K562 (cell line): Measurements from ENCODE around the gene PFAS. TPM values are rescaled to one million over a fixed set of nuclear protein-coding genes. Genes with fewer than 3 reads are reported as not detected.

Experiments used
- BMI1 ChIP-seq: fragments of 150-350 bp; IDR thresholded peaks from 2 replicates; pipeline ENCODE4 v1.6.1; 2014; ENCODE audit warnings: low read length
- HDGF ChIP-seq: fragments of 450-650 bp; IDR thresholded peaks from 2 replicates; pipeline ENCODE4 v1.6.1; 2016
- NR3C1 ChIP-seq: sonication (generic); formaldehyde crosslinking; IDR thresholded peaks from 2 replicates; pipeline ENCODE4 v1.8.1; 2022; ENCODE audit warnings: missing genetic modification reagents
- RHOXF2B ChIP-seq: fragments of 250-450 bp; sonication (Bioruptor Pico); conservative IDR thresholded peaks from 2 replicates; pipeline ENCODE4 v1.5.1; 2021
- RUNX1 ChIP-seq: sonication (generic); IDR thresholded peaks from 2 replicates; pipeline ENCODE4 v1.6.1; 2016; ENCODE audit warnings: antibody characterized with exemption, low read depth
- SMAD4 ChIP-seq: fragments of 250-450 bp; sonication (Bioruptor Pico); conservative IDR thresholded peaks from 2 replicates; pipeline ENCODE4 v1.8.0; 2021; ENCODE audit warnings: inconsistent platforms, mild to moderate bottlenecking, moderate library complexity
- STAT5A ChIP-seq: IDR thresholded peaks from 2 replicates; pipeline ENCODE4 v1.6.1; 2012; ENCODE audit warnings: low read length, inconsistent platforms, borderline replicate concordance
- TAF15 ChIP-seq: fragments of 200-400 bp; formaldehyde crosslinking; IDR thresholded peaks from 2 replicates; pipeline ENCODE4 v1.6.1; 2017; ENCODE audit warnings: mild to moderate bottlenecking, low read depth, low read length, moderate library complexity
- ZFX ChIP-seq: sonication (generic); formaldehyde crosslinking; IDR thresholded peaks from 2 replicates; pipeline ENCODE4 v1.8.0; 2022; ENCODE audit warnings: mild to moderate bottlenecking, missing genetic modification reagents, moderate library complexity
- ZNF778 ChIP-seq: fragments of 450-650 bp; formaldehyde crosslinking; IDR thresholded peaks from 2 replicates; pipeline ENCODE4 v1.4.0; 2020; ENCODE audit warnings: mild to moderate bottlenecking, moderate library complexity
- polyA plus RNA-seq, 8 experiments: library from polyadenylated mRNA; depleted of rRNA in 4 of 8; stranded (reverse) in 5 of 8; unstranded in 3 of 8; fragments of >200 nt; fragmentation: Nextera tagmentation in 2 of 8; fragmentation: Illumina TruSeq in 1 of 8; extraction: Ambion mirVana in 2 of 8; extraction: Trizol in 1 of 8; gene quantifications; 2 replicates each; pipeline versions ENCODE4 v1.2.1 to v1.2.3, GENCODE V29; 2011 to 2014; ENCODE audit warnings: inconsistent platforms in 1 of 8, missing spikeins in 1 of 8
- total RNA-seq, 7 experiments: library from RNA; depleted of rRNA in 6 of 7; stranded (reverse); fragments of >200 nt in 6 of 7; fragmentation: Illumina TruSeq in 2 of 7; extraction: Trizol in 2 of 7; gene quantifications; 2 replicates each; pipeline versions ENCODE4 v1.2.1 to v1.2.3, GENCODE V29; 2011 to 2021; ENCODE audit warnings: low replicate concordance in 1 of 7
- TF ChIP-seq, protein P1 (sequence below): IDR thresholded peaks from 3 replicates; pipeline ENCODE4 v1.6.1; 2011; ENCODE audit warnings: borderline replicate concordance, mild to moderate bottlenecking; ENCODE audit not compliant: insufficient read length, insufficient read depth
- TF ChIP-seq, protein P2 (sequence below): fragments of 450-650 bp; formaldehyde crosslinking; conservative IDR thresholded peaks from 2 replicates; pipeline ENCODE4 v1.4.0; 2022; ENCODE audit warnings: mild to moderate bottlenecking, missing genetic modification characterization
- TF ChIP-seq, protein P3 (sequence below): fragments of 250-450 bp; sonication (Bioruptor Pico); IDR thresholded peaks from 2 replicates; pipeline ENCODE4 v1.5.0; 2021
- TF ChIP-seq, protein P4 (sequence below): fragments of 450-650 bp; formaldehyde crosslinking; IDR thresholded peaks from 2 replicates; pipeline ENCODE4 v1.4.0; 2020; ENCODE audit warnings: mild to moderate bottlenecking, moderate library complexity
- TF ChIP-seq, protein P5 (sequence below), 3 experiments: IDR thresholded peaks in 2 of 3; conservative IDR thresholded peaks in 1 of 3; 2 replicates each; pipeline ENCODE4 v1.5.1; 2011 to 2012; ENCODE audit warnings: low read length in 3 of 3, mild to moderate bottlenecking in 3 of 3, control low read depth in 2 of 3, improper control_type of control experiment in 1 of 3, inconsistent platforms in 1 of 3, low read depth in 1 of 3, mixed read lengths in 1 of 3, moderate library complexity in 1 of 3; ENCODE audit not compliant: insufficient read depth in 2 of 3

PFAS gene
- total and polyA plus RNA-seq, 9 of the 15 experiments (the other 6 are each of a cell fraction or from before 2014, with no cell fraction given): 11.6 to 131 (median 43.9) TPM

DNA sequence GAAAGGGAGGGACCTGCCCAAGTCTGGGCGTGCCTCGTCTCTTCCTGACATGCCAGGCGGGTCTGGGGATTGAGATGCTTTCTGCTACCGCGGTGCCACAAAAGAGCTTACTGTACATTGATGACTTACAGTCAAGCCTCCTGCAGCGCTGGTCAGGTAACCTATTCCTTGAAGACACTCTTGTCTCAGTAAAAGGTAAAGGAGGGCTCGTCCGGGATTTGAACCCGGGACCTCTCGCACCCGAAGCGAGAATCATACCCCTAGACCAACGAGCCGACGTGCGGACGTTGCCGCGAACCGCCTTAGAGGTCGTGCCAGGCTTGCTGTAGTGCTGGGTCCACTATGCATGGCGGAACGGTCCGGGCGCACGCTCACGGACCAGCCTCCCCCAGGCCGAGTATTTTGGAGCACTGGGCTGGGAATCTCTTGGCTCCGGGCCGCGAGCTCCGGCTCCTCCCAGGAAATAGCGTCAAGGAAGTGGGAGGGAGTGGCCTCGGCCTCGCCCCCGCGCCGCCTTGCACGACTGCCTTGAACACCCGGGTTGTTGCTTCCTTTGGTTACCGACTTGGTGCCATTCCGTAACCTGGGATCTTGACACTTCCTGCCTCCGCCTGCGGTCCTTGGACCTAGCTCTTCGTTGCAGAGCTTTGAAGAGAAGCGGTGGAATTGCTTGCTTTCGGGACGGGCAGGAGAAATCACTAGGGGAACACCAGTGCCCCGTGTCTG, 26.3 kb upstream of the PFAS start (continued):
- TF ChIP-seq, protein P1, sequence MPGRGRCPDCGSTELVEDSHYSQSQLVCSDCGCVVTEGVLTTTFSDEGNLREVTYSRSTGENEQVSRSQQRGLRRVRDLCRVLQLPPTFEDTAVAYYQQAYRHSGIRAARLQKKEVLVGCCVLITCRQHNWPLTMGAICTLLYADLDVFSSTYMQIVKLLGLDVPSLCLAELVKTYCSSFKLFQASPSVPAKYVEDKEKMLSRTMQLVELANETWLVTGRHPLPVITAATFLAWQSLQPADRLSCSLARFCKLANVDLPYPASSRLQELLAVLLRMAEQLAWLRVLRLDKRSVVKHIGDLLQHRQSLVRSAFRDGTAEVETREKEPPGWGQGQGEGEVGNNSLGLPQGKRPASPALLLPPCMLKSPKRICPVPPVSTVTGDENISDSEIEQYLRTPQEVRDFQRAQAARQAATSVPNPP: no peak
- TF ChIP-seq ZFX (CRISPR knock-in tag) (no peak), RHOXF2B (CRISPR knock-in tag) (no peak), HDGF (no peak), BMI1 (no peak), ZNF778 (CRISPR knock-in tag) (no peak), NR3C1 (no peak), SMAD4 (CRISPR knock-in tag) (no peak), RUNX1 (no peak), TAF15 (no peak), STAT5A (no peak)
- TF ChIP-seq, protein P2, sequence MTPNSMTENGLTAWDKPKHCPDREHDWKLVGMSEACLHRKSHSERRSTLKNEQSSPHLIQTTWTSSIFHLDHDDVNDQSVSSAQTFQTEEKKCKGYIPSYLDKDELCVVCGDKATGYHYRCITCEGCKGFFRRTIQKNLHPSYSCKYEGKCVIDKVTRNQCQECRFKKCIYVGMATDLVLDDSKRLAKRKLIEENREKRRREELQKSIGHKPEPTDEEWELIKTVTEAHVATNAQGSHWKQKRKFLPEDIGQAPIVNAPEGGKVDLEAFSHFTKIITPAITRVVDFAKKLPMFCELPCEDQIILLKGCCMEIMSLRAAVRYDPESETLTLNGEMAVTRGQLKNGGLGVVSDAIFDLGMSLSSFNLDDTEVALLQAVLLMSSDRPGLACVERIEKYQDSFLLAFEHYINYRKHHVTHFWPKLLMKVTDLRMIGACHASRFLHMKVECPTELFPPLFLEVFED (CRISPR knock-in tag): no peak
- TF ChIP-seq, protein P3, sequence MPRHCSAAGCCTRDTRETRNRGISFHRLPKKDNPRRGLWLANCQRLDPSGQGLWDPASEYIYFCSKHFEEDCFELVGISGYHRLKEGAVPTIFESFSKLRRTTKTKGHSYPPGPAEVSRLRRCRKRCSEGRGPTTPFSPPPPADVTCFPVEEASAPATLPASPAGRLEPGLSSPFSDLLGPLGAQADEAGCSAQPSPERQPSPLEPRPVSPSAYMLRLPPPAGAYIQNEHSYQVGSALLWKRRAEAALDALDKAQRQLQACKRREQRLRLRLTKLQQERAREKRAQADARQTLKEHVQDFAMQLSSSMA (CRISPR knock-in tag): no peak
- TF ChIP-seq, protein P4, sequence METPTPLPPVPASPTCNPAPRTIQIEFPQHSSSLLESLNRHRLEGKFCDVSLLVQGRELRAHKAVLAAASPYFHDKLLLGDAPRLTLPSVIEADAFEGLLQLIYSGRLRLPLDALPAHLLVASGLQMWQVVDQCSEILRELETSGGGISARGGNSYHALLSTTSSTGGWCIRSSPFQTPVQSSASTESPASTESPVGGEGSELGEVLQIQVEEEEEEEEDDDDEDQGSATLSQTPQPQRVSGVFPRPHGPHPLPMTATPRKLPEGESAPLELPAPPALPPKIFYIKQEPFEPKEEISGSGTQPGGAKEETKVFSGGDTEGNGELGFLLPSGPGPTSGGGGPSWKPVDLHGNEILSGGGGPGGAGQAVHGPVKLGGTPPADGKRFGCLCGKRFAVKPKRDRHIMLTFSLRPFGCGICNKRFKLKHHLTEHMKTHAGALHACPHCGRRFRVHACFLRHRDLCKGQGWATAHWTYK: no peak
- TF ChIP-seq, protein P5, sequence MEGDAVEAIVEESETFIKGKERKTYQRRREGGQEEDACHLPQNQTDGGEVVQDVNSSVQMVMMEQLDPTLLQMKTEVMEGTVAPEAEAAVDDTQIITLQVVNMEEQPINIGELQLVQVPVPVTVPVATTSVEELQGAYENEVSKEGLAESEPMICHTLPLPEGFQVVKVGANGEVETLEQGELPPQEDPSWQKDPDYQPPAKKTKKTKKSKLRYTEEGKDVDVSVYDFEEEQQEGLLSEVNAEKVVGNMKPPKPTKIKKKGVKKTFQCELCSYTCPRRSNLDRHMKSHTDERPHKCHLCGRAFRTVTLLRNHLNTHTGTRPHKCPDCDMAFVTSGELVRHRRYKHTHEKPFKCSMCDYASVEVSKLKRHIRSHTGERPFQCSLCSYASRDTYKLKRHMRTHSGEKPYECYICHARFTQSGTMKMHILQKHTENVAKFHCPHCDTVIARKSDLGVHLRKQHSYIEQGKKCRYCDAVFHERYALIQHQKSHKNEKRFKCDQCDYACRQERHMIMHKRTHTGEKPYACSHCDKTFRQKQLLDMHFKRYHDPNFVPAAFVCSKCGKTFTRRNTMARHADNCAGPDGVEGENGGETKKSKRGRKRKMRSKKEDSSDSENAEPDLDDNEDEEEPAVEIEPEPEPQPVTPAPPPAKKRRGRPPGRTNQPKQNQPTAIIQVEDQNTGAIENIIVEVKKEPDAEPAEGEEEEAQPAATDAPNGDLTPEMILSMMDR (IDR thresholded peaks at IDR 0.05 in 2 of 3, conservative IDR thresholded peaks at IDR 0.05 in 1 of 3; ENCODE audit: insufficient read depth in 2 of 3, low read depth in 1 of 3, low read length in 3 of 3): no peak
